HepG2 (cell line): Measurements from ENCODE around the gene CCER1. TPM values are rescaled to one million over a fixed set of nuclear protein-coding genes. Genes with fewer than 3 reads are reported as not detected.

Source experiments
- ATAC-seq: fragments of 200-7000 bp; cut with Tn5 transposase; 3 replicates; pipeline ENCODE4 v1.9.1; 2020; ENCODE audit warnings: mild to moderate bottlenecking, moderate library complexity
- BruUV-seq: library from RNA; stranded (reverse); fragments of 400-500 nt; replicated peaks from 2 replicates; lab custom pipeline; 2021; lab: Mats Ljungman, UMichigan
- CTCF ChIA-PET: fragments of 300-600 bp; formaldehyde crosslinking; extraction: SDS; loops from one replicate; lab custom pipeline; 2021; ENCODE audit warnings: low total read pairs, inconsistent platforms, low intra/inter-chr PET ratio; lab: Yijun Ruan, JAX
- POLR2A ChIA-PET: fragments of 350-600 bp; sonication (Branson Sonifier 250); formaldehyde crosslinking; loops from one replicate; lab custom pipeline; 2020; ENCODE audit warnings: antibody characterized with exemption, inconsistent platforms; lab: Yijun Ruan, JAX
- DNase-seq: peaks from one replicate; pipeline ENCODE4 v3.0.0-alpha.2; 2015; ENCODE audit warnings: low spot score
- FAIRE-seq: peaks from 3 replicates; lab custom pipeline; 2011; peaks lifted over from hg19 to GRCh38; lab: Jason Lieb, UNC
- H2AFZ ChIP-seq: one replicate; pipeline ENCODE4 v1.6.1; 2011; ENCODE audit warnings: low read length, inconsistent platforms
- H3K27ac ChIP-seq: fragments of 300-600 bp; 3 replicates; pipeline ENCODE4 v1.8.0; 2011; ENCODE audit warnings: mixed run types, mild to moderate bottlenecking, mixed read lengths, low read length, inconsistent platforms; ENCODE audit not compliant: insufficient read depth; ENCODE audit errors: extremely low read length
- H3K27me3 ChIP-seq, 2 experiments: fragments of 200-600 bp in 1 of 2; 2 replicates in 1 of 2; 3 replicates in 1 of 2; pipeline versions ENCODE4 v1.6.0 to v1.8.0; 2011; ENCODE audit warnings: low read length in 2 of 2, mild to moderate bottlenecking in 2 of 2, moderate library complexity in 2 of 2, inconsistent platforms in 1 of 2; ENCODE audit not compliant: insufficient read depth in 2 of 2, control insufficient read depth in 1 of 2
- H3K36me3 ChIP-seq, 2 experiments: fragments of 200-600 bp in 1 of 2; replicated peaks in 1 of 2; 2 replicates in 1 of 2; 3 replicates in 1 of 2; pipeline versions ENCODE4 v1.5.1 to v1.8.0; 2011; ENCODE audit warnings: low read length in 2 of 2, inconsistent platforms in 1 of 2; ENCODE audit not compliant: insufficient read depth in 2 of 2, control insufficient read depth in 1 of 2
- H3K4me1 ChIP-seq: 2 replicates; pipeline ENCODE4 v1.5.1; 2012; ENCODE audit warnings: low read length, inconsistent platforms; ENCODE audit not compliant: insufficient read depth
- H3K4me2 ChIP-seq: 2 replicates; pipeline ENCODE4 v1.6.0; 2011; ENCODE audit warnings: low read depth, low read length, inconsistent platforms
- H3K4me3 ChIP-seq, 3 experiments: fragments of 200-600 bp in 1 of 3; sonication (generic), shearing (Covaris generic) in 1 of 3; replicated peaks in 1 of 3; 2 replicates each; pipeline ENCODE4 v1.5.1; 2011 to 2016; ENCODE audit warnings: low read length in 3 of 3, inconsistent platforms in 2 of 3, low read depth in 2 of 3, mild to moderate bottlenecking in 2 of 3, control low read depth in 1 of 3, mixed read lengths in 1 of 3; ENCODE audit not compliant: insufficient read depth in 1 of 3
- H3K79me2 ChIP-seq: one replicate; pipeline ENCODE4 v1.6.1; 2011; ENCODE audit warnings: low read length, inconsistent platforms; ENCODE audit not compliant: insufficient read depth
- H3K9ac ChIP-seq: 2 replicates; pipeline ENCODE4 v1.6.0; 2011; ENCODE audit warnings: mild to moderate bottlenecking, low read depth, low read length, inconsistent platforms; ENCODE audit not compliant: insufficient read depth
- H3K9me3 ChIP-seq: 2 replicates; pipeline ENCODE4 v1.5.1; 2012; ENCODE audit warnings: mild to moderate bottlenecking, low read length
- H4K20me1 ChIP-seq: 2 replicates; pipeline ENCODE4 v1.6.0; 2011; ENCODE audit warnings: inconsistent platforms, mild to moderate bottlenecking, low read length, moderate library complexity; ENCODE audit not compliant: insufficient read depth
- JDP2 ChIP-seq: sonication (generic); formaldehyde crosslinking; IDR thresholded peaks from 2 replicates; pipeline ENCODE4 v1.8.1; 2022; ENCODE audit warnings: missing genetic modification reagents, borderline replicate concordance
- NFRKB ChIP-seq: fragments of 450-650 bp; IDR thresholded peaks from 2 replicates; pipeline ENCODE4 v1.6.1; 2017
- RBM39 ChIP-seq: fragments of 200-400 bp; formaldehyde crosslinking; IDR thresholded peaks from one replicate; pipeline ENCODE4 v1.6.1; 2018; ENCODE audit warnings: antibody characterized with exemption, mild to moderate bottlenecking, low read depth, low read length; ENCODE audit not compliant: poor library complexity, severe bottlenecking
- SALL2 ChIP-seq: sonication (generic); formaldehyde crosslinking; IDR thresholded peaks from 2 replicates; pipeline ENCODE4 v1.8.1; 2023; ENCODE audit warnings: mild to moderate bottlenecking, missing genetic modification reagents, inconsistent platforms
- SCMH1 ChIP-seq: sonication (generic); formaldehyde crosslinking; IDR thresholded peaks from 2 replicates; pipeline ENCODE4 v1.9.0; 2021; ENCODE audit warnings: missing genetic modification reagents, mild to moderate bottlenecking, borderline replicate concordance
- SSRP1 ChIP-seq: IDR thresholded peaks from 2 replicates; pipeline ENCODE4 v1.6.1; 2016; ENCODE audit warnings: control low read depth
- XBP1 ChIP-seq: sonication (generic); formaldehyde crosslinking; IDR thresholded peaks from 2 replicates; pipeline ENCODE4 v1.5.0; 2020; ENCODE audit warnings: missing genetic modification reagents
- ZBTB1 ChIP-seq: sonication (generic); formaldehyde crosslinking; IDR thresholded peaks from 2 replicates; pipeline ENCODE4 v1.4.0; 2020; ENCODE audit warnings: missing genetic modification reagents, borderline replicate concordance
- ZBTB20 ChIP-seq: sonication (generic); formaldehyde crosslinking; IDR thresholded peaks from 2 replicates; pipeline ENCODE4 v1.8.1; 2023; ENCODE audit warnings: missing genetic modification reagents, low read depth, mild to moderate bottlenecking, borderline replicate concordance
- ZBTB8A ChIP-seq: sonication (generic); formaldehyde crosslinking; IDR thresholded peaks from 2 replicates; pipeline ENCODE4 v1.4.0; 2020; ENCODE audit warnings: mild to moderate bottlenecking, low read depth, missing genetic modification reagents, borderline replicate concordance
- ZNF10 ChIP-seq: sonication (generic); formaldehyde crosslinking; IDR thresholded peaks from 2 replicates; pipeline ENCODE4 v1.4.0; 2020; ENCODE audit warnings: mild to moderate bottlenecking, low read depth, missing genetic modification reagents, borderline replicate concordance
- ZNF496 ChIP-seq: sonication (generic); formaldehyde crosslinking; IDR thresholded peaks from 2 replicates; pipeline ENCODE4 v1.8.1; 2023; ENCODE audit warnings: mild to moderate bottlenecking, moderate library complexity, missing genetic modification reagents; ENCODE audit not compliant: insufficient replicate concordance
- ZNF660 ChIP-seq: sonication (generic); formaldehyde crosslinking; IDR thresholded peaks from 2 replicates; pipeline ENCODE4 v1.5.1; 2020; ENCODE audit warnings: mild to moderate bottlenecking, low read depth, missing genetic modification reagents, borderline replicate concordance
- ZNF737 ChIP-seq: sonication (generic); formaldehyde crosslinking; IDR thresholded peaks from 2 replicates; pipeline ENCODE4 v1.5.0; 2020; ENCODE audit warnings: missing genetic modification reagents, mild to moderate bottlenecking, borderline replicate concordance
- ZNF883 ChIP-seq: sonication (generic); formaldehyde crosslinking; IDR thresholded peaks from 2 replicates; pipeline ENCODE4 v1.5.1; 2020; ENCODE audit warnings: mild to moderate bottlenecking, missing genetic modification reagents; ENCODE audit errors: not compliant biosample characterization
- WGBS: methylation state at CpG from one replicate; pipeline ENCODE4 v1.1.6; 2017; ENCODE audit warnings: low lambda C conversion rate; 5-methylcytosine and 5-hydroxymethylcytosine counted together
- in situ Hi-C: cut with HindIII; loops from 2 replicates; pipeline ENCODE4 v1.10.0; 2017; ENCODE audit warnings: low pct_unique_long_range_greater_than_20kb; ENCODE audit not compliant: extremely low pct_ligation_motif_present
- intact Hi-C: fragments of 100-400 bp; cut with micrococcal nuclease; formaldehyde crosslinking; loops from one replicate; pipeline ENCODE4 v1.10.0; 2022; ENCODE audit not compliant: unreplicated experiment
- polyA plus RNA-seq, 8 experiments: library from polyadenylated mRNA; depleted of rRNA in 3 of 8; stranded (reverse) in 7 of 8; unstranded in 1 of 8; fragments of >200 nt; fragmentation: Illumina TruSeq in 4 of 8; extraction: Trizol in 4 of 8; gene quantifications; 2 replicates each; pipeline versions ENCODE4 v1.2.1 to v1.2.3, GENCODE V29; 2011 to 2016; ENCODE audit warnings: low read depth in 4 of 8, missing spikeins in 1 of 8, mixed read lengths in 1 of 8; ENCODE audit not compliant: insufficient read depth in 1 of 8
- total RNA-seq, 5 experiments: library from RNA; depleted of rRNA; stranded (reverse); fragments of >200 nt; fragmentation: Illumina TruSeq; extraction: Trizol; gene quantifications; 2 replicates each; pipeline ENCODE4 v1.2.3, GENCODE V29; 2016; ENCODE audit warnings: low read depth in 1 of 5
- TF ChIP-seq, protein P1 (sequence below), 2 experiments: fragments of 450-650 bp in 1 of 2; sonication (generic) in 1 of 2; formaldehyde crosslinking; IDR thresholded peaks; 2 replicates each; pipeline versions ENCODE4 v1.5.0 to v1.8.0; 2020 to 2022; ENCODE audit warnings: mild to moderate bottlenecking in 1 of 2, missing genetic modification reagents in 1 of 2
- TF ChIP-seq, protein P2 (sequence below): sonication (generic); formaldehyde crosslinking; IDR thresholded peaks from 2 replicates; pipeline ENCODE4 v1.4.0; 2020; ENCODE audit warnings: mild to moderate bottlenecking, low read depth, missing genetic modification reagents
- TF ChIP-seq, protein P3 (sequence below): sonication (generic); formaldehyde crosslinking; IDR thresholded peaks from 2 replicates; pipeline ENCODE4 v1.4.0; 2020; ENCODE audit warnings: missing genetic modification reagents

Gene CCER1
- total and polyA plus RNA-seq, 2 of the 13 experiments (the other 11 are each of a cell fraction or from before 2014, with no cell fraction given) = not detected

DNA sequence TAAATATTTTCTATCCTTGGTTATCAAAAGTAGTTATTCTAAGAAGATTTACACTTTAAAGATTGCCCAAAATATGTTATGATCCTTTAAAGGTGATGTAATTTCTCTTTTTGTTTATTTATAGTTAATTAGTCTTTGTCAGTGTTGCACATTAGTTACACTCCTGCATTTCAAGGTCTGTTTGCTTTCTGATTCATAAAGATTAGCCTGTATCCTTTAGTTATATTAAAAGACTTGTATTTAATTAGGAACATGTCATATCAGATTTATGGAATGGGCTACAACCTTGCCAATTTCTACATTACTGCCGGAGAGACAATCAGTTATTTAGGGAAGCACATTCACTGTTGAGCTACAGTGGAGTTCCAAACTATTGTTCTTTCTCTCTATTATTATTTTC lies 46.3 kb upstream of the CCER1 start:
- no peaks in the 10 kb centered on the region for H3K79me2 ChIP-seq
- POLR2A ChIA-PET = no interaction called here
- H3K4me1 ChIP-seq = no peaks in the 10 kb centered on the region
- BruUV-seq = no TSS peak
- no peak overlapping the region for H3K9ac ChIP-seq
- H4K20me1 ChIP-seq = no peaks in the 10 kb centered on the region
- FAIRE-seq (no peak), ATAC-seq (no peak), DNase-seq (no peak)
- TF ChIP-seq XBP1 (CRISPR knock-in tag) (no peak), ZNF496 (CRISPR knock-in tag) (no peak), ZNF10 (CRISPR knock-in tag) (no peak), RBM39 (no peak), ZBTB8A (CRISPR knock-in tag) (no peak), SCMH1 (CRISPR knock-in tag) (no peak), JDP2 (no peak), SALL2 (CRISPR knock-in tag) (no peak), ZNF737 (CRISPR knock-in tag) (no peak), ZNF883 (CRISPR knock-in tag) (no peak), ZNF660 (CRISPR knock-in tag) (no peak), NFRKB (no peak), SSRP1 (no peak), ZBTB20 (CRISPR knock-in tag) (no peak), ZBTB1 (no peak)
- TF ChIP-seq, protein P1, sequence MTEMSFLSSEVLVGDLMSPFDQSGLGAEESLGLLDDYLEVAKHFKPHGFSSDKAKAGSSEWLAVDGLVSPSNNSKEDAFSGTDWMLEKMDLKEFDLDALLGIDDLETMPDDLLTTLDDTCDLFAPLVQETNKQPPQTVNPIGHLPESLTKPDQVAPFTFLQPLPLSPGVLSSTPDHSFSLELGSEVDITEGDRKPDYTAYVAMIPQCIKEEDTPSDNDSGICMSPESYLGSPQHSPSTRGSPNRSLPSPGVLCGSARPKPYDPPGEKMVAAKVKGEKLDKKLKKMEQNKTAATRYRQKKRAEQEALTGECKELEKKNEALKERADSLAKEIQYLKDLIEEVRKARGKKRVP (CRISPR knock-in tag; IDR thresholded peaks at IDR 0.05) = no peak
- TF ChIP-seq, protein P2, sequence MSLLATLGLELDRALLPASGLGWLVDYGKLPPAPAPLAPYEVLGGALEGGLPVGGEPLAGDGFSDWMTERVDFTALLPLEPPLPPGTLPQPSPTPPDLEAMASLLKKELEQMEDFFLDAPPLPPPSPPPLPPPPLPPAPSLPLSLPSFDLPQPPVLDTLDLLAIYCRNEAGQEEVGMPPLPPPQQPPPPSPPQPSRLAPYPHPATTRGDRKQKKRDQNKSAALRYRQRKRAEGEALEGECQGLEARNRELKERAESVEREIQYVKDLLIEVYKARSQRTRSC = no peak
- TF ChIP-seq, protein P3, sequence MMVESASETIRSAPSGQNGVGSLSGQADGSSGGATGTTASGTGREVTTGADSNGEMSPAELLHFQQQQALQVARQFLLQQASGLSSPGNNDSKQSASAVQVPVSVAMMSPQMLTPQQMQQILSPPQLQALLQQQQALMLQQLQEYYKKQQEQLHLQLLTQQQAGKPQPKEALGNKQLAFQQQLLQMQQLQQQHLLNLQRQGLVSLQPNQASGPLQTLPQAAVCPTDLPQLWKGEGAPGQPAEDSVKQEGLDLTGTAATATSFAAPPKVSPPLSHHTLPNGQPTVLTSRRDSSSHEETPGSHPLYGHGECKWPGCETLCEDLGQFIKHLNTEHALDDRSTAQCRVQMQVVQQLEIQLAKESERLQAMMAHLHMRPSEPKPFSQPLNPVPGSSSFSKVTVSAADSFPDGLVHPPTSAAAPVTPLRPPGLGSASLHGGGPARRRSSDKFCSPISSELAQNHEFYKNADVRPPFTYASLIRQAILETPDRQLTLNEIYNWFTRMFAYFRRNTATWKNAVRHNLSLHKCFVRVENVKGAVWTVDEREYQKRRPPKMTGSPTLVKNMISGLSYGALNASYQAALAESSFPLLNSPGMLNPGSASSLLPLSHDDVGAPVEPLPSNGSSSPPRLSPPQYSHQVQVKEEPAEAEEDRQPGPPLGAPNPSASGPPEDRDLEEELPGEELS (CRISPR knock-in tag) = no peak
- WGBS = 0% methylated on average over 1 of the region's 1 CpG
- no peak overlapping the region for H3K4me2 ChIP-seq
- H3K4me3 ChIP-seq = no peak overlapping the region
- in situ Hi-C loops (no loop called here), intact Hi-C loops (no loop called here)
- H2AFZ ChIP-seq = no peak overlapping the region
- H3K27me3 ChIP-seq = no peaks in the 10 kb centered on the region
- no peak overlapping the region for H3K27ac ChIP-seq
- no peaks in the 10 kb centered on the region for H3K9me3 ChIP-seq
- no peaks in the 10 kb centered on the region for H3K36me3 ChIP-seq
- CTCF ChIA-PET = no interaction called here
